ENCODE measurements around the gene BCAR1. TPM values are rescaled to one million over a fixed set of nuclear protein-coding genes. Genes with fewer than 3 reads are reported as not detected.

The BCAR1 gene
- total and polyA plus RNA-seq, 2 of the 13 experiments (the other 11 are each of a cell fraction or from before 2014, with no cell fraction given): 48.1 to 51.7 TPM

DNA sequence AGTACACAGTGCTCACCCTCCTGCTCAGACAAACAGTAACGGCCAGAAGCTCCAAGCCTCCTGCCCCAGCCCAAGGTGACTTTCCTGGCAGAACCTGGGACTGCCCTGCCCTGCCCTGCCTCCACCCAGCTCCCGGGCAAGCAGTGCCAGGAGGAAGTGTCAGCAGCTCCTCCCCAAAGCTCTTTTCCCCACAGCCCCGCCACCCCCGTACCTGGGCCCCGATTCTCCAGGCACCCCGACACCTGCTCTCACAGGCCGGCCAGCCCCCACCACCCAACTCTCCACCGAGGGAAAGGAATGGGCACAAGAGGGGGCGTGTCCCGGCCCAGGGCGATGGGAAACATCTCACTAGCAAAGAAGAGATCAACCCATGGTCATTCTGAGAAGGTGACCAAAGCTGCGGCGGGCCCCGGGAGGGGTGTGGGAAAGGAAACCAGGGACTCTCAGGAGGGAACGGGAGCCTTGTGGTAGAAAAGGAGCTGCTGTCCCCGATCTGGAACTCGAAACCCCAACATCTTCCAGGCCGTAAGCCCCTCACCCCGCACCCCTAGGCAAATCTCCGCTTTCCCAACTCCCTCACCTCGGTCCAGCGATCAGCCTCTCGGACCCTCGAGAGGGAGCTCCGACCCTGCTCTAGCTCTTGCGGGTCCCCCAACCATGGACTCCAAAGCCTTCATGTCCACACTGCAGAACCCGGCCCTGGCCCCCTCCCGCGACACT, 1.2 kb downstream of the BCAR1 start (continued):
- TF ChIP-seq, protein P1, sequence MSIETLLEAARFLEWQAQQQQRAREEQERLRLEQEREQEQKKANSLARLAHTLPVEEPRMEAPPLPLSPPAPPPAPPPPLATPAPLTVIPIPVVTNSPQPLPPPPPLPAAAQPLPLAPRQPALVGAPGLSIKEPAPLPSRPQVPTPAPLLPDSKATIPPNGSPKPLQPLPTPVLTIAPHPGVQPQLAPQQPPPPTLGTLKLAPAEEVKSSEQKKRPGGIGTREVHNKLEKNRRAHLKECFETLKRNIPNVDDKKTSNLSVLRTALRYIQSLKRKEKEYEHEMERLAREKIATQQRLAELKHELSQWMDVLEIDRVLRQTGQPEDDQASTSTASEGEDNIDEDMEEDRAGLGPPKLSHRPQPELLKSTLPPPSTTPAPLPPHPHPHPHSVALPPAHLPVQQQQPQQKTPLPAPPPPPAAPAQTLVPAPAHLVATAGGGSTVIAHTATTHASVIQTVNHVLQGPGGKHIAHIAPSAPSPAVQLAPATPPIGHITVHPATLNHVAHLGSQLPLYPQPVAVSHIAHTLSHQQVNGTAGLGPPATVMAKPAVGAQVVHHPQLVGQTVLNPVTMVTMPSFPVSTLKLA (IDR thresholded peaks at IDR 0.05): no peak
- TF ChIP-seq DNMT3B (CRISPR knock-in tag; conservative IDR thresholded peaks at IDR 0.05) (no peak), ZNF607 (CRISPR knock-in tag; IDR thresholded peaks at IDR 0.05; ENCODE audit: borderline replicate concordance) (no peak), CHD2 (IDR thresholded peaks at IDR 0.05; ENCODE audit: low read depth, low read length) (peak; percentile 23), FOXA1 (IDR thresholded peaks at IDR 0.05) (no peak), FOXA1 (CRISPR knock-in tag; IDR thresholded peaks at IDR 0.05) (0 out of 2 replicates have a peak, but pooled peaks have one; percentile 1), GTF3A (CRISPR knock-in tag; conservative IDR thresholded peaks at IDR 0.05) (no peak), BHLHE40 (IDR thresholded peaks at IDR 0.05; ENCODE audit: low read length) (0 out of 2 replicates have a peak, but pooled peaks have one; percentile 4), HNRNPH1 (optimal IDR thresholded peaks at IDR 0.05; ENCODE audit: low read depth, low read length) (peak; percentile 57), FOSL1 (CRISPR knock-in tag; IDR thresholded peaks at IDR 0.05; ENCODE audit: borderline replicate concordance) (no peak), TSC22D2 (CRISPR knock-in tag; IDR thresholded peaks at IDR 0.05; ENCODE audit: borderline replicate concordance) (no peak), U2AF1 (optimal IDR thresholded peaks at IDR 0.05; ENCODE audit: low read depth, low read length) (no peak), ZNF678 (CRISPR knock-in tag; IDR thresholded peaks at IDR 0.05) (no peak), ARNT (IDR thresholded peaks at IDR 0.05) (no peak), ZNF468 (CRISPR knock-in tag; IDR thresholded peaks at IDR 0.05) (no peak), CENPX (CRISPR knock-in tag; IDR thresholded peaks at IDR 0.05) (no peak), RXRA (CRISPR knock-in tag; IDR thresholded peaks at IDR 0.05) (peak; percentile 11; the same call in 1 of the 2 replicates), ZNF138 (CRISPR knock-in tag; IDR thresholded peaks at IDR 0.05; ENCODE audit: low read depth) (no peak), ZNF143 (CRISPR knock-in tag; IDR thresholded peaks at IDR 0.05) (no peak; the same call in 1 of the 2 replicates), HNRNPL (IDR thresholded peaks at IDR 0.05; ENCODE audit: low read depth, low read length) (peak; percentile 61; the same call in 1 of the 2 replicates)
- TF ChIP-seq, protein P2, sequence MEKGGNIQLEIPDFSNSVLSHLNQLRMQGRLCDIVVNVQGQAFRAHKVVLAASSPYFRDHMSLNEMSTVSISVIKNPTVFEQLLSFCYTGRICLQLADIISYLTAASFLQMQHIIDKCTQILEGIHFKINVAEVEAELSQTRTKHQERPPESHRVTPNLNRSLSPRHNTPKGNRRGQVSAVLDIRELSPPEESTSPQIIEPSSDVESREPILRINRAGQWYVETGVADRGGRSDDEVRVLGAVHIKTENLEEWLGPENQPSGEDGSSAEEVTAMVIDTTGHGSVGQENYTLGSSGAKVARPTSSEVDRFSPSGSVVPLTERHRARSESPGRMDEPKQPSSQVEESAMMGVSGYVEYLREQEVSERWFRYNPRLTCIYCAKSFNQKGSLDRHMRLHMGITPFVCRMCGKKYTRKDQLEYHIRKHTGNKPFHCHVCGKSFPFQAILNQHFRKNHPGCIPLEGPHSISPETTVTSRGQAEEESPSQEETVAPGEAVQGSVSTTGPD (CRISPR knock-in tag; IDR thresholded peaks at IDR 0.05): no peak
- TF ChIP-seq, protein P3, sequence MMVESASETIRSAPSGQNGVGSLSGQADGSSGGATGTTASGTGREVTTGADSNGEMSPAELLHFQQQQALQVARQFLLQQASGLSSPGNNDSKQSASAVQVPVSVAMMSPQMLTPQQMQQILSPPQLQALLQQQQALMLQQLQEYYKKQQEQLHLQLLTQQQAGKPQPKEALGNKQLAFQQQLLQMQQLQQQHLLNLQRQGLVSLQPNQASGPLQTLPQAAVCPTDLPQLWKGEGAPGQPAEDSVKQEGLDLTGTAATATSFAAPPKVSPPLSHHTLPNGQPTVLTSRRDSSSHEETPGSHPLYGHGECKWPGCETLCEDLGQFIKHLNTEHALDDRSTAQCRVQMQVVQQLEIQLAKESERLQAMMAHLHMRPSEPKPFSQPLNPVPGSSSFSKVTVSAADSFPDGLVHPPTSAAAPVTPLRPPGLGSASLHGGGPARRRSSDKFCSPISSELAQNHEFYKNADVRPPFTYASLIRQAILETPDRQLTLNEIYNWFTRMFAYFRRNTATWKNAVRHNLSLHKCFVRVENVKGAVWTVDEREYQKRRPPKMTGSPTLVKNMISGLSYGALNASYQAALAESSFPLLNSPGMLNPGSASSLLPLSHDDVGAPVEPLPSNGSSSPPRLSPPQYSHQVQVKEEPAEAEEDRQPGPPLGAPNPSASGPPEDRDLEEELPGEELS (CRISPR knock-in tag; IDR thresholded peaks at IDR 0.05): no peak
- TF ChIP-seq, protein P4, sequence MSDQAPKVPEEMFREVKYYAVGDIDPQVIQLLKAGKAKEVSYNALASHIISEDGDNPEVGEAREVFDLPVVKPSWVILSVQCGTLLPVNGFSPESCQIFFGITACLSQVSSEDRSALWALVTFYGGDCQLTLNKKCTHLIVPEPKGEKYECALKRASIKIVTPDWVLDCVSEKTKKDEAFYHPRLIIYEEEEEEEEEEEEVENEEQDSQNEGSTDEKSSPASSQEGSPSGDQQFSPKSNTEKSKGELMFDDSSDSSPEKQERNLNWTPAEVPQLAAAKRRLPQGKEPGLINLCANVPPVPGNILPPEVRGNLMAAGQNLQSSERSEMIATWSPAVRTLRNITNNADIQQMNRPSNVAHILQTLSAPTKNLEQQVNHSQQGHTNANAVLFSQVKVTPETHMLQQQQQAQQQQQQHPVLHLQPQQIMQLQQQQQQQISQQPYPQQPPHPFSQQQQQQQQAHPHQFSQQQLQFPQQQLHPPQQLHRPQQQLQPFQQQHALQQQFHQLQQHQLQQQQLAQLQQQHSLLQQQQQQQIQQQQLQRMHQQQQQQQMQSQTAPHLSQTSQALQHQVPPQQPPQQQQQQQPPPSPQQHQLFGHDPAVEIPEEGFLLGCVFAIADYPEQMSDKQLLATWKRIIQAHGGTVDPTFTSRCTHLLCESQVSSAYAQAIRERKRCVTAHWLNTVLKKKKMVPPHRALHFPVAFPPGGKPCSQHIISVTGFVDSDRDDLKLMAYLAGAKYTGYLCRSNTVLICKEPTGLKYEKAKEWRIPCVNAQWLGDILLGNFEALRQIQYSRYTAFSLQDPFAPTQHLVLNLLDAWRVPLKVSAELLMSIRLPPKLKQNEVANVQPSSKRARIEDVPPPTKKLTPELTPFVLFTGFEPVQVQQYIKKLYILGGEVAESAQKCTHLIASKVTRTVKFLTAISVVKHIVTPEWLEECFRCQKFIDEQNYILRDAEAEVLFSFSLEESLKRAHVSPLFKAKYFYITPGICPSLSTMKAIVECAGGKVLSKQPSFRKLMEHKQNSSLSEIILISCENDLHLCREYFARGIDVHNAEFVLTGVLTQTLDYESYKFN (CRISPR knock-in tag; conservative IDR thresholded peaks at IDR 0.05): no peak

All from HepG2 (cell line).